Measurements from ENCODE around the gene GPR35.

GRCh38 chr2:240588006-240588655 lies 37.1 kb upstream of the GPR35 start:
- TF ChIP-seq, protein P1, sequence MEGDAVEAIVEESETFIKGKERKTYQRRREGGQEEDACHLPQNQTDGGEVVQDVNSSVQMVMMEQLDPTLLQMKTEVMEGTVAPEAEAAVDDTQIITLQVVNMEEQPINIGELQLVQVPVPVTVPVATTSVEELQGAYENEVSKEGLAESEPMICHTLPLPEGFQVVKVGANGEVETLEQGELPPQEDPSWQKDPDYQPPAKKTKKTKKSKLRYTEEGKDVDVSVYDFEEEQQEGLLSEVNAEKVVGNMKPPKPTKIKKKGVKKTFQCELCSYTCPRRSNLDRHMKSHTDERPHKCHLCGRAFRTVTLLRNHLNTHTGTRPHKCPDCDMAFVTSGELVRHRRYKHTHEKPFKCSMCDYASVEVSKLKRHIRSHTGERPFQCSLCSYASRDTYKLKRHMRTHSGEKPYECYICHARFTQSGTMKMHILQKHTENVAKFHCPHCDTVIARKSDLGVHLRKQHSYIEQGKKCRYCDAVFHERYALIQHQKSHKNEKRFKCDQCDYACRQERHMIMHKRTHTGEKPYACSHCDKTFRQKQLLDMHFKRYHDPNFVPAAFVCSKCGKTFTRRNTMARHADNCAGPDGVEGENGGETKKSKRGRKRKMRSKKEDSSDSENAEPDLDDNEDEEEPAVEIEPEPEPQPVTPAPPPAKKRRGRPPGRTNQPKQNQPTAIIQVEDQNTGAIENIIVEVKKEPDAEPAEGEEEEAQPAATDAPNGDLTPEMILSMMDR (optimal IDR thresholded peaks at IDR 0.05 in 1 of 3, IDR thresholded peaks at IDR 0.05 in 1 of 3, conservative IDR thresholded peaks at IDR 0.05 in 1 of 3; ENCODE audit: extremely low read depth in 1 of 3, insufficient read depth in 2 of 3, low read length in 3 of 3), result no peak
- no peak for TF ChIP-seq EZH2 (IDR thresholded peaks at IDR 0.05; ENCODE audit: low read length)
